ENCODE results near the gene CNTRL.

DNA sequence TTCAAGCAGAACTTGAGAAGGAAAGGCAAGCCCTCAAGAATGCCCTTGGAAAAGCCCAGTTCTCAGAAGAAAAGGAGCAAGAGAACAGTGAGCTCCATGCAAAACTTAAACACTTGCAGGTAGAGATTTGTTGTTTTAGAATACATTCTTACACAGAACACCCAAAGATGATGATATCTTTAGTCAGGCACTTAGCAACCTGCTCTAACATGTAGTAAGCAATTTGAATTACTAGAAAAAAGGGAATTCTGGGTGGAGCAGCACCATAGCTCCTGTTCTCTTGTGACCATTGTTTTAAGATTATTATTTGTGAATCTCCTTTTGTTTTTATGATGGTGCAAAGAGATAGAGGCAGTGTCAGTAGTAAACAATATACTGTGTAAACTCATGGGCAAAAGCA lies 63.8 kb downstream of the CNTRL start:
- TF ChIP-seq GATA2 (IDR thresholded peaks at IDR 0.05; ENCODE audit: low read depth, low read length) (no peak), GATA3 (IDR thresholded peaks at IDR 0.05; ENCODE audit: low read depth, low read length) (no peak)
